ENCODE measurements around the gene CD83.

GRCh38 chr6:14119784-14120183 is 2.2 kb downstream of the CD83 start:
- TF ChIP-seq CTCF (IDR thresholded peaks at IDR 0.05) (no peak), ZFX (IDR thresholded peaks at IDR 0.05; ENCODE audit: borderline replicate concordance) (no peak)

Measured in 22Rv1 (cell line).